Tibial nerve (tissue), 4 donors: Measurements from ENCODE around the gene CACTIN.

ENCODE experiments used
- EP300 ChIP-seq, 2 donors: sonication (generic); formaldehyde crosslinking; IDR thresholded peaks; one replicate each; pipeline ENCODE4 v1.6.1; 2017; ENCODE audit warnings: antibody characterized with exemption in 2 of 2, mild to moderate bottlenecking in 1 of 2
- POLR2A ChIP-seq, 2 donors: fragments of 450-650 bp; IDR thresholded peaks; one replicate each; pipeline ENCODE4 v1.6.1; 2017; ENCODE audit warnings: antibody characterized with exemption in 2 of 2, mild to moderate bottlenecking in 2 of 2, moderate library complexity in 2 of 2
- TF ChIP-seq, protein P1 (sequence below), 5 experiments: fragments of 200-600 bp in 3 of 5; fragments of 450-650 bp in 2 of 5; sonication (generic) in 3 of 5; IDR thresholded peaks; one replicate each; pipeline ENCODE4 v1.5.1; 2016 to 2019; ENCODE audit warnings: antibody characterized with exemption in 5 of 5, mild to moderate bottlenecking in 3 of 5, moderate library complexity in 2 of 5

DNA sequence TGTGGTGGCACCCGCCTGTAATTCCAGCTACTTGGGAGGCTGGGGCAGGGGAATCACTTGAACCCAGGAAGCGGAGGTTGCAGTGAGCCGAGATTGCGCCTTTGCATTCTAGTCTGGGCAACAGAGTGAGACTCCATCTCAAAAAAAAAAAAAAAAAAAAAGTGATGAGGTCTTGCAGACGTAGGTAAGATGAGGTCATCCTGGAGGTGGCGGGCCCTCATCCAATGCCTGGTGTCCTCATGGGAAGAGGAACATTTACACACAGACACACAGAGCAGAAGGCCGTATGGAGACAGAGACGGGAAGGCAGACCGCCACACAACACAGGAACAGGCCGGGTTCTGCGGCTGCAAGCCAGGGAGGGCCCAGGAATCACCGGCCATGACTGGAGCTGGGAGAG is 4.4 kb downstream of the CACTIN start:
- TF ChIP-seq, protein P1, sequence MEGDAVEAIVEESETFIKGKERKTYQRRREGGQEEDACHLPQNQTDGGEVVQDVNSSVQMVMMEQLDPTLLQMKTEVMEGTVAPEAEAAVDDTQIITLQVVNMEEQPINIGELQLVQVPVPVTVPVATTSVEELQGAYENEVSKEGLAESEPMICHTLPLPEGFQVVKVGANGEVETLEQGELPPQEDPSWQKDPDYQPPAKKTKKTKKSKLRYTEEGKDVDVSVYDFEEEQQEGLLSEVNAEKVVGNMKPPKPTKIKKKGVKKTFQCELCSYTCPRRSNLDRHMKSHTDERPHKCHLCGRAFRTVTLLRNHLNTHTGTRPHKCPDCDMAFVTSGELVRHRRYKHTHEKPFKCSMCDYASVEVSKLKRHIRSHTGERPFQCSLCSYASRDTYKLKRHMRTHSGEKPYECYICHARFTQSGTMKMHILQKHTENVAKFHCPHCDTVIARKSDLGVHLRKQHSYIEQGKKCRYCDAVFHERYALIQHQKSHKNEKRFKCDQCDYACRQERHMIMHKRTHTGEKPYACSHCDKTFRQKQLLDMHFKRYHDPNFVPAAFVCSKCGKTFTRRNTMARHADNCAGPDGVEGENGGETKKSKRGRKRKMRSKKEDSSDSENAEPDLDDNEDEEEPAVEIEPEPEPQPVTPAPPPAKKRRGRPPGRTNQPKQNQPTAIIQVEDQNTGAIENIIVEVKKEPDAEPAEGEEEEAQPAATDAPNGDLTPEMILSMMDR (IDR thresholded peaks at IDR 0.05) = no peak
- TF ChIP-seq EP300 (IDR thresholded peaks at IDR 0.05) (no peak), POLR2A (IDR thresholded peaks at IDR 0.05) (no peak)
